ENCODE results near the gene ZNF398. TPM values are rescaled to one million over a fixed set of nuclear protein-coding genes. Genes with fewer than 3 reads are reported as not detected.

The ZNF398 gene
- total RNA-seq, 4 donors from 2014 or later = 16.8 to 24.4 (median 20.8) TPM

GRCh38 chr7:149126662-149127266 lies 20.5 kb upstream of the ZNF398 start:
- peak; percentile 53 for ATAC-seq
- no peak for TF ChIP-seq POLR2AphosphoS5 (IDR thresholded peaks at IDR 0.05)
- no peak for TF ChIP-seq EP300 (IDR thresholded peaks at IDR 0.05)
- TF ChIP-seq POLR2A (IDR thresholded peaks at IDR 0.05) = no peak
- TF ChIP-seq, protein P1, sequence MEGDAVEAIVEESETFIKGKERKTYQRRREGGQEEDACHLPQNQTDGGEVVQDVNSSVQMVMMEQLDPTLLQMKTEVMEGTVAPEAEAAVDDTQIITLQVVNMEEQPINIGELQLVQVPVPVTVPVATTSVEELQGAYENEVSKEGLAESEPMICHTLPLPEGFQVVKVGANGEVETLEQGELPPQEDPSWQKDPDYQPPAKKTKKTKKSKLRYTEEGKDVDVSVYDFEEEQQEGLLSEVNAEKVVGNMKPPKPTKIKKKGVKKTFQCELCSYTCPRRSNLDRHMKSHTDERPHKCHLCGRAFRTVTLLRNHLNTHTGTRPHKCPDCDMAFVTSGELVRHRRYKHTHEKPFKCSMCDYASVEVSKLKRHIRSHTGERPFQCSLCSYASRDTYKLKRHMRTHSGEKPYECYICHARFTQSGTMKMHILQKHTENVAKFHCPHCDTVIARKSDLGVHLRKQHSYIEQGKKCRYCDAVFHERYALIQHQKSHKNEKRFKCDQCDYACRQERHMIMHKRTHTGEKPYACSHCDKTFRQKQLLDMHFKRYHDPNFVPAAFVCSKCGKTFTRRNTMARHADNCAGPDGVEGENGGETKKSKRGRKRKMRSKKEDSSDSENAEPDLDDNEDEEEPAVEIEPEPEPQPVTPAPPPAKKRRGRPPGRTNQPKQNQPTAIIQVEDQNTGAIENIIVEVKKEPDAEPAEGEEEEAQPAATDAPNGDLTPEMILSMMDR (IDR thresholded peaks at IDR 0.05) = no peak

GRCh38 chr7:149130572-149131198 lies 16.6 kb upstream of the ZNF398 start:
- Histone ChIP-seq H3K36me3 (peaks cover 0 to 31% of the 10 kb centered on the region in 2 donors), H3K9me3 (peaks cover 0 to 5% (median 0%) of the 10 kb centered on the region in 3 donors), H3K4me1 (peaks cover 0 to 8% (median 6%) of the 10 kb centered on the region in 3 donors), H3K27ac (no peak overlapping the region), H3K4me3 (no peak overlapping the region), H3K27me3 (no peaks in the 10 kb centered on the region)
- TF ChIP-seq POLR2A (IDR thresholded peaks at IDR 0.05) (no peak), EP300 (IDR thresholded peaks at IDR 0.05) (no peak), POLR2AphosphoS5 (IDR thresholded peaks at IDR 0.05) (no peak)
- TF ChIP-seq, protein P1 (IDR thresholded peaks at IDR 0.05) = no peak
- 88 to 95% methylated on average over 5 of the region's 5 CpGs for WGBS, 2 donors (ENCODE audit: low coverage in 1 of 2)
- ATAC-seq = no peak

More at GRCh38 chr7:149126662-149127266, 20.5 kb upstream of the ZNF398 start:
- Histone ChIP-seq H3K4me1 (peaks cover 0 to 23% (median 6%) of the 10 kb centered on the region in 3 donors), H3K27me3 (no peaks in the 10 kb centered on the region), H3K27ac (peak overlapping the region; percentile 91 to 99 (median 92)), H3K9me3 (peaks cover 0 to 5% (median 0%) of the 10 kb centered on the region in 3 donors), H3K36me3 (peaks cover 0 to 19% of the 10 kb centered on the region in 2 donors), H3K4me3 (peak overlapping the region; percentile 50 to 81)
- WGBS, 2 donors (ENCODE audit: low coverage in 1 of 2) = 0 to 2% methylated on average over 6 to 14 of the region's 48 CpGs

DNA sequence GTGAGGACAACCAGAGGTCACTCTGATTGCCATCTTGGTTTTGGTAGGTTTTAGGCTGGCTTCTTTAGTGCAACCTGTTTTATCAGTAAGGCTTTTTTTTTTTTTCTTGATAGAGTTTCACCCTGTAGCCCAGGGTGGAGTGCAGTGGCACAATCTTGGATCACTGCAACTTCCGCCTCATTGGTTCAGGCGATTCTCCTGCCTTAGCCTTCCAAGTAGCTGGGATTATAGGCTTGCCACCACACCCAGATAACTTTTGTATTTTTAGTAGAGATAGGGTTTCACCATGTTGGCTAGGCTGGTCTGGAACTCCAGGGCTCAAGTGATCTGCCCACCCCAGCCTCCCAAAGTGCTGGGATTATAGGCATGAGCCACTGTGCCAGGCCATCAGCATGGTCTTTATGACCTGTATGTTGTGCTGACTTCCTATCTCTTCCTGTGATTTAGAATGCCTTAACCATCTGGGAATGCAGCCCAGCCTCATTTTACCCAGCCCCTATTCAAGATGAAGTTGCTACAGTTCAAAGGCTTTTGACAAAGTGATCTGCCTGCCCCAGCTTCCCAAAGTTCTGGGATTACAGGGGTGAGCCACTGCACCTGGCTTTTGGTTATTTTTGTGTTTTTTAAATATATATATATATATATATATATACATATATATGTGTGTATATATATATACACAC lies 14.1 kb upstream of the ZNF398 start:
- Histone ChIP-seq H3K4me1 (peaks cover 0 to 3% (median under 1%) of the 10 kb centered on the region in 3 donors), H3K36me3 (peaks cover 0 to 31% of the 10 kb centered on the region in 2 donors), H3K4me3 (no peak overlapping the region), H3K27ac (no peak overlapping the region), H3K27me3 (no peaks in the 10 kb centered on the region), H3K9me3 (peaks cover 0 to 5% (median 0%) of the 10 kb centered on the region in 3 donors)
- TF ChIP-seq, protein P1 (IDR thresholded peaks at IDR 0.05) = no peak
- no peak for TF ChIP-seq POLR2AphosphoS5 (IDR thresholded peaks at IDR 0.05)
- no peak for TF ChIP-seq POLR2A (IDR thresholded peaks at IDR 0.05)
- no peak for TF ChIP-seq EP300 (IDR thresholded peaks at IDR 0.05)
- WGBS, 2 donors (ENCODE audit: low coverage in 1 of 2) = 100% methylated on average over 2 of the region's 2 CpGs; no CpG with 5 or more reads in 1 of the 2 donors
- no peak for ATAC-seq

DNA sequence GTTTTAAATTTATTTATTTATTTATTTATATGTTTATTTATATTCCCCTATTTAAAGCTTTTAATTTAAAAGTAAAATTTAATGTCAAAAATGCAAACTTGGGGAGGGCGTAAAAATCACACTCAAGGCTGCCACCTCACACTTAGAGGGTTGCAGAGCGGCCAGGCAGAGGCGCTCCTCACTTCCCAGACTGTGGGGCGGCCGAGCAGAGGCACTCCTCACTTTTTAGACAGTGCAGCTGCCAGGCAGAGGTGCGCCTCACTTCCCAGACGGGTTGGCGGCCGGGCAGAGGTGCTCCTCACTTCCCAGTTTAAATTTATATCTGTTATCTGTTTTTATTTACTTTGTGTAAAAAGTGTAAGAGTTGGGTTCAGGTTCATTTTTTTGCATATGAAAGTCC lies 11.1 kb upstream of the ZNF398 start:
- Histone ChIP-seq H3K36me3 (peaks cover 0 to 19% of the 10 kb centered on the region in 2 donors), H3K4me3 (no peak overlapping the region), H3K9me3 (no peaks in the 10 kb centered on the region), H3K27ac (no peak overlapping the region), H3K27me3 (no peaks in the 10 kb centered on the region), H3K4me1 (no peaks in the 10 kb centered on the region)
- 90 to 92% methylated on average over 2 to 9 of the region's 9 CpGs for WGBS, 2 donors (ENCODE audit: low coverage in 1 of 2)
- TF ChIP-seq POLR2AphosphoS5 (IDR thresholded peaks at IDR 0.05) (no peak), POLR2A (IDR thresholded peaks at IDR 0.05) (no peak)
- ATAC-seq = no peak

DNA sequence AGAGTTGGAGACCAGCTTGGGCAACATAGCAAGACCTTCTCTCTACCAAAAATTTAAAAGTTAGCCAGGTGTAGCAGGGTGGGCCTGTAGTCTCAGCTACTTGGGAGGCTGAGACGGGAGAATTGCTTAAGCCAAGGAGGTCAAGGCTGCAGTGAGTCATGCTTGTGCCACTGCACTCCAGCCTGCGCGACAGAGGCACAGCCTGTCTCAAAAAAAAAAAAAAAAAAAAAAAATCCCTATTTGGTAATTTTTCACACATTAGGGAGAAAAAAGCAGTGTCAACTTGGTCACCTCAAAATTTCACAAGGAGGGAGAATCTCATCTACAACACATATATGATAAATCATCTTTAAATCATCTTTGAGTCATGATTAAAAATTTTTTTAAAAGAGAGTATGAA lies 6.4 kb upstream of the ZNF398 start:
- TF ChIP-seq POLR2A (IDR thresholded peaks at IDR 0.05) = no peak
- no peak for TF ChIP-seq POLR2AphosphoS5 (IDR thresholded peaks at IDR 0.05)
- TF ChIP-seq EP300 (IDR thresholded peaks at IDR 0.05) = no peak
- TF ChIP-seq, protein P1 (IDR thresholded peaks at IDR 0.05) = no peak
- no peak for ATAC-seq

More for the DNA sequence above, 6.4 kb upstream of the ZNF398 start:
- 67 to 100% methylated on average over 2 to 3 of the region's 3 CpGs for WGBS, 2 donors (ENCODE audit: low coverage in 1 of 2)
- H3K4me1 ChIP-seq = no peaks in the 10 kb centered on the region
- no peaks in the 10 kb centered on the region for H3K27me3 ChIP-seq
- no peak overlapping the region for H3K4me3 ChIP-seq
- H3K9me3 ChIP-seq = no peaks in the 10 kb centered on the region
- no peak overlapping the region for H3K27ac ChIP-seq
- H3K36me3 ChIP-seq = no peaks in the 10 kb centered on the region

All from gastroesophageal sphincter (tissue), 4 donors.